ENCODE measurements around the gene ANKS1A. TPM values are rescaled to one million over a fixed set of nuclear protein-coding genes. Genes with fewer than 3 reads are reported as not detected.

The ANKS1A gene
- total RNA-seq, 1 experiment from 2014 or later, result 26.5 TPM

DNA sequence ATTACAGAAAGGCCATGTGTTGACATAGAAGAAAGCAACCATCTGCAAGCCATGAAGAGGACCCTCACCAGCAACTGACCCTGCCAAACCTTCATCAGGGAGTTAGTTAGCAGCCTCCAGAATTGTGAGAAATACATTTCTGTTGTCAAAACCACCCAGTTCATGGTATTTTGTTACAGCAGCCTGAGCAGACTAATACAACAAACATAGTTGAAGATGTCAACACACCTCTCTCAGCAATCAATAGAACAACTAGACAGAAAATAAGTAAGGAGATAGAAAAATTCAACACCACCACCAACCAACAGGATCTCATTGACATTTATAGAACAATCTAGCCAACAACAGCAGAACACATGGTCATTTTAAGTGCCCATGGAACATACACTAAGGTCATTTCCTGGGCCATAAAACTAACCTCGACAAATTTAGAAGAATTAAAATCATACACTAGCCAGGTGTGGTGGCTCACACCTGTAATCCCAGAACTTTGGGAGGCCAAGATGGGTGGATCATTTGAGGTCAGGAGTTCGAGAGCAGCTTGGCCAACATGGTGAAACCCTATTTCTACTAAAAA lies 219.3 kb downstream of the ANKS1A start:
- Histone ChIP-seq H2AFZ (ENCODE audit: low read length) (no peak overlapping the region), H2BK12ac (ENCODE audit: insufficient read length, low read depth, low read length) (no peak overlapping the region), H3T11ph (ENCODE audit: low read length) (no peak overlapping the region), H4K8ac (replicated peaks; ENCODE audit: insufficient read length, low read depth, low read length) (no peak overlapping the region), H3K4me2 (ENCODE audit: insufficient read depth, insufficient read length, low read length) (no peak overlapping the region), H4K91ac (ENCODE audit: insufficient read length, low read depth, low read length) (no peak overlapping the region), H2BK5ac (ENCODE audit: insufficient read length, low read length) (no peak overlapping the region), H3K18ac (ENCODE audit: insufficient read length, low read depth, low read length) (no peak overlapping the region), H3K23me2 (ENCODE audit: insufficient read length, low read depth, low read length, poor library complexity, severe bottlenecking) (no peaks in the 10 kb centered on the region), H2BK15ac (ENCODE audit: low read depth, low read length) (no peak overlapping the region), H3K9ac (ENCODE audit: extremely low read depth, insufficient read length, low read length) (no peak overlapping the region), H3K4ac (ENCODE audit: low read depth, low read length) (no peak overlapping the region), H2BK20ac (ENCODE audit: low read depth, low read length, poor library complexity, severe bottlenecking) (no peak overlapping the region), H3K23ac (ENCODE audit: insufficient read length, low read depth, low read length) (no peak overlapping the region), H2BK120ac (ENCODE audit: low read depth, low read length, poor library complexity, severe bottlenecking) (no peak overlapping the region), H4K5ac (ENCODE audit: insufficient read length, low read depth, low read length) (no peak overlapping the region), H3K79me2 (ENCODE audit: insufficient read depth, low read length) (no peaks in the 10 kb centered on the region), H3K79me1 (ENCODE audit: insufficient read depth, low read depth, low read length, poor library complexity, severe bottlenecking) (no peaks in the 10 kb centered on the region), H4K20me1 (ENCODE audit: control insufficient read depth, insufficient read depth, insufficient read length) (no peaks in the 10 kb centered on the region), H2AK5ac (ENCODE audit: insufficient read length, low read length) (no peak overlapping the region), H3K27me3 (ENCODE audit: insufficient read depth, low read length) (no peaks in the 10 kb centered on the region), H3K27ac (ENCODE audit: insufficient read length, low read depth, low read length) (no peak overlapping the region), H3K4me1 (ENCODE audit: insufficient read depth, low read length) (no peaks in the 10 kb centered on the region), H3K9me3 (ENCODE audit: control insufficient read depth, low read depth, low read length) (no peaks in the 10 kb centered on the region), H3K56ac (ENCODE audit: insufficient read length, low read depth, low read length) (no peak overlapping the region), H3K14ac (ENCODE audit: insufficient read depth, low read length) (no peak overlapping the region)
- peaks cover 0 to 4% (median 3%) of the 10 kb centered on the region in 3 experiments; a peak in 4 of 7 replicates for H3K36me3 Mint-ChIP-seq (ENCODE audit: insufficient read depth in 1 of 3, low read depth in 3 of 3)
- DNase-seq, result no peak
- H3K27ac Mint-ChIP-seq, result no peak overlapping the region
- no CpG with 5 or more reads among the region's 2 CpGs for WGBS (ENCODE audit: extremely low coverage, insufficient read length, low lambda C conversion rate)
- no peak overlapping the region for H3K4me3 Mint-ChIP-seq
- peaks cover 10 to 13% of the 10 kb centered on the region in 2 experiments; a peak in 4 of 5 replicates for H3K9me3 Mint-ChIP-seq
- H3K27me3 Mint-ChIP-seq (ENCODE audit: low read depth), result peaks cover 5% of the 10 kb centered on the region; the same call in 1 of the 2 replicates
- TF ChIP-seq, protein P1, sequence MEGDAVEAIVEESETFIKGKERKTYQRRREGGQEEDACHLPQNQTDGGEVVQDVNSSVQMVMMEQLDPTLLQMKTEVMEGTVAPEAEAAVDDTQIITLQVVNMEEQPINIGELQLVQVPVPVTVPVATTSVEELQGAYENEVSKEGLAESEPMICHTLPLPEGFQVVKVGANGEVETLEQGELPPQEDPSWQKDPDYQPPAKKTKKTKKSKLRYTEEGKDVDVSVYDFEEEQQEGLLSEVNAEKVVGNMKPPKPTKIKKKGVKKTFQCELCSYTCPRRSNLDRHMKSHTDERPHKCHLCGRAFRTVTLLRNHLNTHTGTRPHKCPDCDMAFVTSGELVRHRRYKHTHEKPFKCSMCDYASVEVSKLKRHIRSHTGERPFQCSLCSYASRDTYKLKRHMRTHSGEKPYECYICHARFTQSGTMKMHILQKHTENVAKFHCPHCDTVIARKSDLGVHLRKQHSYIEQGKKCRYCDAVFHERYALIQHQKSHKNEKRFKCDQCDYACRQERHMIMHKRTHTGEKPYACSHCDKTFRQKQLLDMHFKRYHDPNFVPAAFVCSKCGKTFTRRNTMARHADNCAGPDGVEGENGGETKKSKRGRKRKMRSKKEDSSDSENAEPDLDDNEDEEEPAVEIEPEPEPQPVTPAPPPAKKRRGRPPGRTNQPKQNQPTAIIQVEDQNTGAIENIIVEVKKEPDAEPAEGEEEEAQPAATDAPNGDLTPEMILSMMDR (conservative IDR thresholded peaks at IDR 0.05), result no peak
- no peaks in the 10 kb centered on the region for H3K4me1 Mint-ChIP-seq

Data from H9 (cell line).